ENCODE results near the gene BIVM.
"Not testable (repeated sequence)": the region's sequence is repeated elsewhere in the genome, so short reads cannot be mapped to it uniquely, and the experiment has no call there.

Gene BIVM

DNA sequence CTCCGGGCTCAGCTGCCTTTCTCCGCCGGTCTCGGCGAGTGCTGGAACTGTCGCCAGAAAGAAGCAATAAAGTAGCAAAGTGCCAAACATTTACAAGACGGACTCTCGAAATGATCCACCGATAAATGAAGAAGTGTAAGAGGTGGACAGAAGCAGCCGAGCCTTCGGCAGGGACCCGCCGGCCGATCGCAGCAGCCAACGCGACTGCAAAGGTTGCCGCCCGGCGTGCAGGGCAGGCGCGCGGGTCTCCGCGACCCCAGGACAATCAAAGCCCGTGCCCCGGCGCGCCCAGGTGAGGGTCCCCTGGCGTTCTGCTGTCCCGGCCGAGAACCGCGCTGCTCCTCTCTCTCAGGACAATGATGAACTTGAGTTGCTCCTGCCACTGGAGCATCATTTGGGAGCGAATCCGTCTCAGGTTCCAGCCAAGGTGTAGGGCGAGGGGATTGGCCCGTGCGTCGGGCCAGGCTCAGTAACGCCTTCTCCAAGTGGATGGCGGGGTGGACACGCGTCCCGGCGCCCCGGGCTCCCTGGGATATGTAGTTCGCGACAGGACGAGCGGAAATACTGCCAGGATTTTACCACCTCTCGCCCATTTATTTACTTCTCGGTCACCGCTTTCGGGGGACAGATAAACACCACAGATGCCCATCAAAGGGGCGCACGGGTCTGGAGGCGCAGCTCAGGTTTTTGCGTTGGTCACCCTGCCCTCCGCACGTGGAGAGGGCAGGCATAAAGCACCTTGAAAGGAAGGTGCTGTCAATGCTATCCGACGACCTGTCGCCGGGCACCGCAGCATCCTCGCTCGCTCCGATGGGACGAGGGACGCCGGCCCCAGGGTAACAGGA is at the start of gene BIVM, which contains the start of gene POGLUT2:
TSS of gene BIVM (plus strand) at position 539 of the 845 bp plus-strand sequence. CDS start 8,149 bp downstream, outside the sequence.
TSS of gene POGLUT2 (minus strand) at position 396 of the 845 bp plus-strand sequence. CDS start at position 90, 306 bp downstream.
- DNase-seq (ENCODE audit: low spot score), result peak; percentile 88

GRCh38 chr13:102751886-102752285 is 47.0 kb upstream of the BIVM start:
- DNase-seq (ENCODE audit: low spot score), result no peak

GRCh38 chr13:102757006-102757405 is 41.9 kb upstream of the BIVM start:
- no peak for DNase-seq (ENCODE audit: low spot score)

GRCh38 chr13:102758842-102759241 is 40.1 kb upstream of the BIVM start:
- no peak for DNase-seq (ENCODE audit: low spot score)

DNA sequence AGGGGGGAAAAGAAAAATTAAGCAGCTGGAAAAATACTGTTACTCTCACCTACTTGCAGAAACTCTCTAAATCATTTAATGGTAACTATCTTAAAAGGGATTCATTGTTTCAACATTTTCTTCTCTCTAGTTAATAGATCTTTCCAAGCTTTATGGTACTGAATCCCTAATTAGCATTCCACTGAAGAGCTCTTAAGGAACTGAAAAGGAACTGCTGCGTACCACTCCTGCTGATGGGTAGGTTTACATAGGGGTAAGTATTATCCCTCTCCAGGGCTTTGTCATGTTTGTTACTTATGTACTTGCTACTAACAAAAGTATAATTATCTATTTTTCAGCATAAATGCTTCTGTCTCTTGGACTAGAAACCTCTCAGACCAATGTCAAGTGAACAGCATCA is 37.8 kb upstream of the BIVM start:
- no peak for DNase-seq (ENCODE audit: low spot score)

DNA sequence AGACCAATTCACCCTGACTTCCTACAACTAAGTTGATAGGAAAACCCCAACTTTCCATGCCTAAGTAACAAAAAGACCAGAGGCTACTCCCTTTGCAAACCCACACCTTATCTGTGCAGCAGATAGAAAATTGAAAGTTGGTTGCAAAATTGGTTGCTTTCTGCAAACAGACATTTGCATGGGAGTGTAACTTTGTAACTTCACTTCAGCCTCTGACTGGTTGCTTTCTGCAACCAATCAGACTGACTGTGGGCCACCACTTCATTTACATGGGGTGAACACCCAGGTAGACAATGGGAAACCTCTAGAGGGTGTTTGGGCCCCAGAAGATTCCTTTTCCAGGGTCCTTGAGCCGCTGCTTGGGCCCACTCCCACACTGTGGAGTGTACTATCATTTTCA is 35.2 kb upstream of the BIVM start:
- DNase-seq (ENCODE audit: low spot score), result no peak

DNA sequence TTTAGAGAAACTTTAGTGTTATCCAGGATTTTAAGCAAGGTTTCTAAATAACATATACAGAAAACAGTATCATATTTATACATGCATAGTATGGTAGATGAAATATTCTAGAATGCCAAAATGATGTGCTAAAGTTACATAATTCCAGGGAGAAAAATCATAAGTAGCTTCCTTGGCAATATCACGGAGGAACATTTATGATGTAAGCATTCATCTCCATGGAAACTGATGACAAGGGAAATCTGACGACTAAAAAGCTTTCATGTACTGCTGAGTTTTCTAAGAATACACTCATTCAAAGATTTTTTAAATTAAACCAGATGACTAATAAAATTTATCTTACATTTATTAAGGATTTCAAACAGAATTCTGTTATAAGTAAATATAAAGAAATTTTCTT is 30.0 kb upstream of the BIVM start:
- no peak for DNase-seq (ENCODE audit: low spot score)

GRCh38 chr13:102769679-102770078 is 29.2 kb upstream of the BIVM start:
- no peak for DNase-seq (ENCODE audit: low spot score)

- peak; percentile 6 for DNase-seq (ENCODE audit: low spot score)
Observed at GRCh38 chr13:102770435-102770834, 28.5 kb upstream of the BIVM start.

DNA sequence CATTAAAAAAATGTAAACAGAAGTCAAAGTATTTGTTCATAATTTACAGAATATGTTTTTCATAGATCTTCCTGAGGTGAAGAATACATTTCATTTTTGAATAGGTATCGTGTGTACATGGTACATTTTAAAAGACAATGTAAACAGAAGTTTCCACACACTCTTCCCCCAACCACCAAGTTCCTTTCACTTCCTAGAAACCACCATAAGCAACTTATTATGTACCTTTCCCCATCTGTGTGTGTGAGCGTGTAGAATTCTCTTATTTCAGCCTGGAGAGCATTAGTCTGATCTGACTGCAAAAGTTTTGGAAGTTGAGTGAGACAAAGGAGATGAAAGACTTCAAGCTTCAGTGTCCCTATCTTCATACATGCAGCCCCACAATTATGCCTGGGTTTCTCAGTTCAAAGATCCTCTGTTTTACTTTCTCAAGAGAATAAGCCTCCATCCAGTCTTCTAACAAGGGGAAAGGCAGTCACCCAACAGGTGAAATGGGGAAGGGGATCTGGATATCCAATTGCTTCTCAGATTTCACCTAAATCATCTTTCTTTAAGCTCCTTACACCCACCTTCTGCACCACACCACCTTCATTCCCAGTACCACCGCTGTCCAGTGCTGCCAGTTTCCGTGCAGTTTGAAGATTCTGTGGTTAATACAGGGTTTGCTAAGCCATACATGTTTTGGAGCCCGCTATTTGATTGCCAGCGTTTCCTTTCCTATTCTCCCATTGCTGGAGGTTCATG is 27.4 kb upstream of the BIVM start:
- DNase-seq (ENCODE audit: low spot score), result no peak

DNA sequence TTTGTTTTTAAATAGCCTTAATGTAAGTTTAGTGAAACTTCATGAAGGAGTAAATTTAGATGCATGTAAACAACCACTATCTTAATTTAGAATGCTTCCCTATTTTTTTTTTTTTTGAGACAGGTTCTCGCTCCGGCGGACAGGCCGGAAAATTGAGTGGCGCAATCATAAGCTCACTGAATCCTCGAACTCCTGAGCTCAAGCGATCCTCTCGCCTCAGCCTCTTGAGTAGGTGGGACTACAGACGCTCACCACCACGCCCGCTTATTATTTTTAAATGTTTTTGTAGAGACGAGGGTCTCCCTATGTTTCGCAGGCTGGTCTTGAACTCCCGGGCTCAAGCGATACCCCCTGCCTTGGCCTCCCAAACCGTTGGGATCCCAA is 26.9 kb upstream of the BIVM start:
- DNase-seq (ENCODE audit: low spot score), result no peak

- DNase-seq (ENCODE audit: low spot score), result peak; percentile 58
Observed at GRCh38 chr13:102773441-102774213, 25.3 kb upstream of the BIVM start, which contains the start of gene TEX30. Gene TEX30, minus strand, starts transcription at chr13:102773786. Its CDS starts 3,760 bp downstream, at chr13:102770026.

DNA sequence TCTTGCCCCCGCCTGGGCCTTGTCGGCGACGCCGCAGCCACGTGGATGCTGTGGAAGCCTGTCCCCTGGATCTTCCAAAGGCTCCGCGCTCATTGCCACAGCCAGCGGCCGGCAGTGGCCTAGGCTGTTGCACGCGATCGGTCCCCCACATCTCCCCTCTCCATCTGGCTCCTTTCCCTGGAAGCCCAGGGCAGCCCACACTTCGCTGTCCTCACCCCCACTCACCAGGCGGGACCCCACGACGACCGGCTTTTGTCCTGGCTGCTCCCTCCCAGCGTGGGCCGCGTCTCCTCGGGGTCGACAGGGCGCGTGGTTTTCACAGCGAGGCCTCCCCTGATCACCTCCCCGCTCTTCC is 24.7 kb upstream of the BIVM start:
- peak; percentile 0 for DNase-seq (ENCODE audit: low spot score)

- no peak for DNase-seq (ENCODE audit: low spot score)
Observed at GRCh38 chr13:102774591-102775520, 24.1 kb upstream of the BIVM start.

- DNase-seq (ENCODE audit: low spot score), result no peak
Observed at GRCh38 chr13:102776271-102776670, 22.6 kb upstream of the BIVM start.

DNA sequence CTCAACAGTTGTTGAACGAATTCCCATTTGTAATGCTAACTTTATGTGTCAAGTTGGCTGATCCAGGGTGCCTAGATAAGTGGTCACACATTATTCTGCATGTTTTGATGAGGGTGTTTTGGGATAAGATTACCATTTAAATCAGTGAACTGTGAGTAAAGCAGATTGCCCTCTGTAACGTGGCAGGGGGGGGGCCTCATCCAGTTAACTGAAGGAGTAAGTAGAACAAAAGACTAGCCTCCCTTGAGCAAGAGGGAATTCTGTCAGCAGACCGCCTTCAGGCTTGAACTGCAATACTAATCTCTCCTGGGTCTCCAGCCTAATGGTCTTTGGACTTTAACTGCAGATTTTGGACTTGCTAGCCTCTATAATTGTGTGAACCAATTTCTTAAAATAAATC is 21.2 kb upstream of the BIVM start:
- DNase-seq (ENCODE audit: low spot score), result no peak

GRCh38 chr13:102779436-102780159 is 19.3 kb upstream of the BIVM start:
- no peak for DNase-seq (ENCODE audit: low spot score)

DNA sequence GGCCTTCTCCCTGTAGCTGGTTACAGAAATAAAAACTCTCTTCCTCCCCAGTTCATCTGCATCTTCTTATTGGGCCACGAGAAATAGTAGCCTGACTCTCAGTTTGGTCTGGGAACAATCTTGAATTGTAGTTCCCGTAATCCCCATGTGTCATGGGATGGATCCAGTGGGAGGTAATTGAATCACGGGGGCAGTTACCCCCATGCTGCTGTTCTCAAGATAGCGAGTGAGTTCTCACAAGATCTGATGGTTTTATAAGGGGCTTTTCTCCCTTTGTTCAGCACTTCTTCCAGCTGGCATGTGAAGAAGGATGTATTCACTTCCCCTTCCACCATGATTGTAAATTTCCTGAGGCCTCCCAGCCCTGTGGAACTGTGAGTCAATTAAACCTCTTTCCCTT is 18.3 kb upstream of the BIVM start:
- DNase-seq (ENCODE audit: low spot score), result not testable (repeated sequence)

DNA sequence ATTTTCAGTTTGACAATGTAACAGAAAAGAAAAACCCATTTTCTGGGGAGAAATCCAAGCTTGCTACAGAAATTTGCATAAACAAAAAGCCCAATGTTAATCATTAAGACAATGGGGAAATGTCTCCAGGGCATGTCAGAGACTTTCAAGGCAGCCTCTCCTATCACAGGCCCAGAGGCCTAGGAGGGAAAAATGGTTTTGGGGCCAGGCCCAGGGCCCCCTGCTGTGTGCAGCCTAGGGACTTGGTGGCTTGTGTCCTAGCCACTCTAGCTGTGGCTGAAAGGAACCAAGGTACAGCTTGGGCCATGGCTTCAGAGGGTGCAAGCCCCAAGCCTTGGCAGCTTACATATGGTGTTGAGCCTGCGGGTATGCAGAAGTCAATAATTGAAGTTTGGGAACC is 17.3 kb upstream of the BIVM start:
- DNase-seq (ENCODE audit: low spot score), result no peak

- no peak for DNase-seq (ENCODE audit: low spot score)
Observed at GRCh38 chr13:102784483-102784882, 14.4 kb upstream of the BIVM start.

DNA sequence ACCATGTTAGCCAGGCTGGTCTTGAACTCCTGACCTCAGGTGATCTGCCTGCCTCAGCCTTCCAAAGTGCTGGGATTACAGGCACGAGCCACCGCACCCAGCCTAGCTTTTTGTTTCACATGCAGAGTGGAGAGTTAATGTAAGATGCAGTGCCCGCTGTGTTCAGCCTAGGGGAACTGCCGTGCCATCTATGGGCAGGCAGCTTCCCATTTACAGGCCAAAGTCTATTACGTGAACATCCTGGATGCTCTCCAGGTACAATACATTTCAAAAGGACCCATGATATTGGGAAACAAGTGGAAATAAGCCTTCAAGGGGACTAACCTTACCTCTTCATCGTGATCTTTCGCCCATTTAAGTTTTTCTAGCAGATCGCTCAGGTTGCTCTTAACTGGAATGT is 10.2 kb upstream of the BIVM start:
- no peak for DNase-seq (ENCODE audit: low spot score)

Measured in HuH-7 (cell line).